Ecto neural progenitor cell (in vitro differentiated cells): ENCODE results near the gene RPTOR.
A peak's percentile ranks its signal among the peaks of the same experiment; 100 is the strongest.

ENCODE experiments used
- DNase-seq: peaks from one replicate; pipeline ENCODE4 v3.0.0-alpha.2; 2018; ENCODE audit warnings: low spot score

The RPTOR gene

DNA sequence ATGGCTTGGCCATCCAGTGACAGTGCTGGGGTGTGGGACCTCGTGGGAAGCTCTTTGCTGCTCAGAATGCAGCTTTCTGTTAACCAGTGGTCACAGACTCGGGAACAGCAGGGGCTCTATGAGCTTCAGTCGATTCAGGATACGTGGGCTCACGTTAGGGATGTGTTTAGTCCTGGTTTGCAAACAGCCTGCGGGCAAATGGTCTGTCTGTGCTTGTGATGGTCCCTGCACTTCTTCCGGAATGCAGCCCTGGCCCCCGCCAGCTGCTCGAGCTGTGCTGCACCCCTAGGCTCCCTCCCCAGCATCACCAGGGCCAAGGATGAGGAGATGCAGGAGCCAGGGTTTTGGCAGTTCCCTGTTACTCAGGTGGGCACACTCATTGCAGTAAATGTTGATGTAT, 274.2 kb downstream of the RPTOR start:
- no peak for DNase-seq

DNA sequence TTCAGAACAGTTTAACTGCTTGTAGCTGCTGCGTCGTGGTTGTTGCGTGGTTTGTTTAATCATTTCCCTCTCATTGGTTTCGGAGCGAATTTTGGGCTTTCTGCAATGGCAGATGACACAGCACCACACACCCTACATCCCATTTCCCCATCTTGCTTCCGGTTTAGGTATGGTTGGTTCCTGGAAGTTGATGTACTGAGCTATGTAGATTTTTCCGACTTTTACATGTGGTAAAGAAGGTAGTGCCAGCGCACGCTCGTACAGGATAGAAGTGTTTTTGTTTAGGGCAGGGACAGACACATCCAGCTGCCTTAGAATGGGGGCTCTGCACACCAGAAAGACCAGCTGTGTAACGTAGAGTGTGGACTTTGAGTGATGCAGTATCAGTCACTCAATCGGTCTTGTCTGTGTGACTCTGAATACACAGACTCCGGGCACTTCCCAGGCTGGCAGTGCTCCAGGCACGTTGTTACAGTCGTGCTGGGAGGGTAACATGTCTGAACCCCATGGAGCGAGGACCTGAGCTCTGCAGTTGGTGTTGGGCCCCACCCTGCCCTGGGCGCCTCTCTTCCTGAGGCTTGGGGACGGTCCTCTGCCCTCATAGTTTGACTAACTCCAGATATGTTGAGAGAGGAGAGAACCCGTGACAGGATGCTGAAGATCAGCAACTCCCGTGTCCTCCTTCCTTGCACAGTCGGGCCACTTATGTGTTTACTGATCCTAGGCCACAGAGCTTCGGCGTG, 275.0 kb downstream of the RPTOR start:
- DNase-seq: no peak

DNA sequence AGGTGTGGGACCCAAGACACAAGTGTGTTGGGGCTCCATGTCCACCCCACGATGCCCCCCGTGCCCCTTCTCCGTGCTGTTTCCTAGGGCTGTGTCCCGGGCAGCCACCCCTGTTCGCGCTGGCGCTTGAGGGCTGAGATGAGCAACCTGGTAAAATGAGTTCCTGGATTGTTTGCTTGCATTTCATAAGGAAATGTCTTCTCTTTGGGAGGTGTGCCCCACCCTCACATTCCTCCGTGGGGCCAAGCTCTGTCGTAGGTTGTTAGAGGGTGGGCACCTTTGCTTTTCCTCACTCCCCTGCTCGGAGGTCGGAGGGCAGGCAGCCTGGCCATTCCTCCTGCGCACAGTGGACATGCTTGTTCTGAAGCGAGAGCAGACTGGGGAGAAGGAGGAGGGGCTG, 275.7 kb downstream of the RPTOR start:
- no peak for DNase-seq

DNA sequence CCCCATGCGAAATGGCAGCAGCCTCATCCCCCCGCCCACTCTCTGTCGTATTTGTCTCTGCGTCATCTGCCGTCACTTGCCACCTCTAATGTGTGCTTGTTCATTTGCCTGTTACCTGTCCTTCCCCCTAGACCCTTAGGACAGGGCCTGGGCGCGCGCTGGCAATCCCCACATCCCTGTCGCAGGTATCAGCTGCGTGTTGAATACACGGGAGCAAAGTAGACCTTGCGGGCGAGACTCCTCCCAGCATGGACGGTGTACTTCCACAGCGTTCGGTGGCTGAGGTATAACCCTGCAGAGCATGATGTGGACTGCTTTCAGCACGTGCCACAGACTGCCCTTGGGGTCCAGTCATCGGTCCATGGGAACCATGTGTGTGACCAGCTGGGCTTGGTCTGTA, 276.9 kb downstream of the RPTOR start:
- no peak for DNase-seq

DNA sequence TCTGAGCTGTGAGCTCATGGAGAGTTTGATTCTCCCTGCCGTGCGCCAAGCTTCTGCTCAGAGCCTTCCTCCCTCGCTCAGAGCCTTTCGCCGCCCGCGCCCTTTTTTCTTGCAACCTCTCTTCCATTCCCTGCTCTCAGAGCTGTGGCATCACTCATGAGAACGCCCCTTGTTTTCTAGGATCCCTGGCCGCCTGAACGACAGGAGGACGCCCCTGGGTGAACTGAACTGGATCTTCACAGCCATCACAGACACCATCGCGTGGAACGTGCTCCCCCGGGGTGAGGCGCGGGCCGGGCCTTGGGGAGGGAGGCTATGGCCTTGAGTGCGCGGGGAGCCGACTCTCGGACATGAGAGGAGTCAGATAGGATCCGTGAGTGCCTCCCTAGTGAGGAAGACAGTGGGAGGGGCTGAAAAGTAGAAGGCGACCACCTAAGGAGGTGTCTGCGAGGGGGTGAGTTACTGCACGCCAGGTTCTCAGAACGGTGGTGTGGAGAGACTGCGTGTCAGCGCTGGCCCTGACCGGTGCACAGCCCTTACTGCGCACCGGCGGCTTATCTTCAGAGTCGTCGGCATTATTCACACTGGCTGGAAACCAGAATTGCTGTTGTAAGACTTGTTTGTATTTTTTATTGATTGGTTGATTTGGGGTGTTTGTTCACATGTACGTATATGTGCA, 277.5 kb downstream of the RPTOR start:
- DNase-seq: no peak

DNA sequence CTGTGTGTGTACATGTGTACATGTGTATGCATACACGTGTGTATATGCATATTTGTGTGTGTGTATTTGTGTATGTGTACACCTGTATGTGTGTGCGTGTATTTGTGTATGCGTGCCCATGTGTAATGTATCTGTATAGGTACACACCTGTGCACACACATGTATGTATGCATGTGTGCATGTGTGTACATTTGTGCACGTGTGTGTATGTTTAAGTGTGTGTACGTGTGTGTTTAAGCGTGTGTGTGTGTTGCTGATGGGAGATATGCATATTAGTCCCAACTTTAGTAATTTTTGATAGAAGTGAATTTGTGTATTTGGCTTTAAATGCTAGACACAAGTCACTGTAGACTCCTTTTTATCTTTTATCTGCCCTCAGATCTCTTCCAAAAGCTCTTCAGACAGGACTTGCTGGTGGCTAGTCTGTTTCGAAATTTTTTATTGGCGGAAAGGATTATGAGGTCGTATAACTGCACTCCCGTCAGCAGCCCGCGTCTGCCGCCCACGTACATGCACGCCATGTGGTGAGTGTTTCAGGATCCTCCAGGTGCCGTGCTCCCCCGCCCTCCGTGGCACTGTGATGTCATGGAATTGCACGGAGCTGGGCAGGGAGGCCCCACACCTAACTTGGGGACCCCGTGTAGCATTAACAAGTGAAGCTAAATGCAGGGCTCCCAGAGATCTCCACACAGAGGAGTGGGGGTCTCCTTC, 278.2 kb downstream of the RPTOR start:
- DNase-seq: no peak

DNA sequence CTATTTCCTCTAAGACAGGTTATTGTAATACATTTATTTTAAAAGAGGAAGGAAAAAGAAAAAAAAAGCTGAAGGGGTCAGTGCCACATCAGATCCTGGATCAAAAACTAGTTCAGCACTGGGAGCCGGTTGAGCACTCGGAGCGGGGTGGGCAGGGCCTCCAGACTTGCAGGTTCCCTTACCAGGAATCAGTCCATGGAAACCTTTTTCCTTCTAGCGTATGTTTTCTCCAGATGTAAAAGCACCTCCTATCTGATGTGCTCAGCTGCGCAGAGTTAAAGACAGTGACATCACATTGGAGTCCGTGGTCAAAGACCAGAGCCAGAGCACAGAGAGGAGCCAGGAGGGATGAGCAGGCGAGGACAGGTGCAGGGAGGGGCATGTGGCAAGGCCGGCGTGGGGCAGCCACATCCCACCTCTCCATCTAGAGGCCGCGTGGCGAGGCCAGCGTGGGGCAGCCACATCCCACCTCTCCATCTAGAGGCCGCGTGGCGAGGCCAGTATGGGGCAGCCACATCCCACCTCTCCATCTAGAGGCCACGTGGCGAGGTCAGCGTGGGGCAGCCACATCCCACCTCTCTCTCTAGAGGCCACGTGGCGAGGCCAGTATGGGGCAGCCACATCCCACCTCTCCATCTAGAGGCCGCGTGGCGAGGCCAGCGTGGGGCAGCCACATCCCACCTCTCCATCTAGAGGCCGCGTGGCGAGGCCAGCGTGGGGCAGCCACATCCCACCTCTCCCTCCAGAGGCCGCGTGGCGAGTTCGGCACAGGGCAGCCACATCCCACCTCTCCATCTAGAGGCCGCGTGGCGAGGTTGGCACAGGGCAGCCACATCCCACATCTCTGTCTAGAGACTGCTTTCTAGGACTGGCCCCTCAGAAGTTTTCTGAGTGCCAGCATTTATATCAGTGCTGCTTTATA, 280.2 kb downstream of the RPTOR start:
- DNase-seq: no peak

DNA sequence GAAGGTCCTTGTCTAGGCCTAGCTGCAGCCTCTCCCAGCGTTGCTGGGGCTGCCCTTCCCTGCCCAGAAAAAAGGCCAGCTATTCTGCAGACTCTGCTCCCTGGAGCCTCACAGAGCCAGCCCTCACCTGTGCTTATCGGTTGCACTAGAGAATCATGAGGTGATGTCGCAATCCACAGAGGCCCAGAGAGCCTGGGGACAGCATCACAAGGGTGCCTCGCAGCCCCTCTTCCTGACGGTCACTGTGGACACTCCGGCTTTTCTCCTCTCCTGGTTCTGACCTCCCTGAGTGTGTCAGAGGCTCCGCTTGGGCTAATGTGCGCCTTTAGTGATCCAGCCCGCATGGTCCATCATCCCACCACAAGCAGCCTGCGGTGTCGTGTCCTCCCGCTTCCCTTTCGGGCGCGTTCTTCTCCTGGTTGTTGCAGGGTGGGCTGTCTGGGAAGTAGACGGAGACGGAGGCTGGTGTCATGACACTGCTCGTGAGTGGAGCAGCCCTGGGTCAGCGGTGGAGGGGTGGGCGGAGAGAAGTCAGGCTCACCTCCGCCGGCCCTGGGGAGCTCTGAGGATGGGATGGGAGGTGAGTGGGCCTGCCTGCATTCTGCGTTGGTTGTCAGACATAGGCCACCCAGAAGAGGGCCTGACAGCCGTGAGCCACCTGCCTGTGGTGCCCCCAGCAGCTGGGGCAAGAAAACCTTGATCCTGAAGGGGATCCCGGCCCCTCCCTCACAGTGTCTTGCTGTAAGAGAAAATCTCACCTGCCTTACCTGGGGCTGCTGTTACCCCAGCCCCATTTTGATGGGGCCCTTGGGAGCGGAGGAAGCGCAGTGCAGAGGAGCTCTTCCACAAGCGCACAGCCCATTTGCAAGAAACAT, 281.1 kb downstream of the RPTOR start:
- DNase-seq: no peak

DNA sequence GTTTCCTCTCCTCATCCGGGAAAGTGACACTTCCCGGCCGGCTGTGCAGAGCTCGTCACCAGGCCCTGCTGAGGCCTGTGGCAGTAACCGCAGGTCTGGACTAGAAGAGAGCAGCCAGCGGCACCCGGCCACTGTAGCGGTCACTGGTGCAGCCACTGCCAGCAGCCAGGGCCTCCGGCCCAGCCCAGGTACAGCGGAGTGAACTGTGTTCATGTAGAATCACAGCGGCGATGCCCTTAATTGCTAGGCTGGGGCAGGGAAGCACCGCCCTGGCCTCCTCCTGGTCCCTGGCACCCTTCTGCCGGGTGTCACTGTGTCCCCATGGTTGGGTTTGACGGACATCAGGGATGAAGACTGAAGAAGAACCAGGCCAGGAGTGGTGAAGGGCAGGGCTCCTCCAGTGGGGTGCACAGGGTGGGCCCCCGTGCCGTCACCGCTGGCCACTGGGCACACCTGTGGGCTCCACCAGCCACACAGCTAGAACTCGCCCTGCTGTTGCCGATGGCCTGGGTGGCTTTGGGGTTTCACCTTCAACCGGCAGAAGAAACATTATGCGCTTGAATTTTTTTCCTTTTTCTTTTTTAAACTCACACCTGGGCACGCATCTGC, 281.8 kb downstream of the RPTOR start:
- no peak for DNase-seq

DNA sequence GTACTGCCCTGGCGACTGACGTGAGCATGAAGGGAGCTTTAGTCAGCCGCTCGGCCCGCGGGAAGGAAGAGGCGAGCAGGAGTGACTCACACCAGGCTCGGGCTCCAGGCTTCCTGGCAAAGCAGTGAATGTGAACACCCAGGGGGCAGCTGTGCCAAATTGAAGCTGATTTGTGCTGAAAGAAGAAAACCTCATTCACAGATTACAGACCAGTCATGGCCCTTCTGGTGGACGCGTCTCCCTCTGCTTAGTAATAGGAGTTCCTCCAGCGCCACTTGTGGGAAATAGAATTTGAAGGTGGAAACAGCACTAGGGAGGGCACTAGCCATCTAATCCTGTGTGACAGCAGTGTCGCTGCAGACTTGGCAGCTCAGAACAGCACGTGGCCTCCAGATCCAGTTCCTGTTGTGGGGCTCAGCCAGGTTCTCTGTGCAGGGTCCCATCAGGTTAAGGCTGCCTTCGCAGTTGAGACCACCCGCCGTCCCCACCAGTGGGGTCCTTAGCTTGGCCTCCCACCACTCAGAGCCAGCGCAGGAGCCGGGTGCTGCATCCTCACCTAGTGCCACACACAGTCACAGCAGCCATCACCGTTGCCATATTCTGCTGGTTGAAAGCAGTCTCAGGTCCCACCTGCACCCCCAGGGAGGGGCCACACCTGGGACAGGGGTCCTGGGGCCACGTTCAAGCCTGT, 282.5 kb downstream of the RPTOR start:
- no peak for DNase-seq

DNA sequence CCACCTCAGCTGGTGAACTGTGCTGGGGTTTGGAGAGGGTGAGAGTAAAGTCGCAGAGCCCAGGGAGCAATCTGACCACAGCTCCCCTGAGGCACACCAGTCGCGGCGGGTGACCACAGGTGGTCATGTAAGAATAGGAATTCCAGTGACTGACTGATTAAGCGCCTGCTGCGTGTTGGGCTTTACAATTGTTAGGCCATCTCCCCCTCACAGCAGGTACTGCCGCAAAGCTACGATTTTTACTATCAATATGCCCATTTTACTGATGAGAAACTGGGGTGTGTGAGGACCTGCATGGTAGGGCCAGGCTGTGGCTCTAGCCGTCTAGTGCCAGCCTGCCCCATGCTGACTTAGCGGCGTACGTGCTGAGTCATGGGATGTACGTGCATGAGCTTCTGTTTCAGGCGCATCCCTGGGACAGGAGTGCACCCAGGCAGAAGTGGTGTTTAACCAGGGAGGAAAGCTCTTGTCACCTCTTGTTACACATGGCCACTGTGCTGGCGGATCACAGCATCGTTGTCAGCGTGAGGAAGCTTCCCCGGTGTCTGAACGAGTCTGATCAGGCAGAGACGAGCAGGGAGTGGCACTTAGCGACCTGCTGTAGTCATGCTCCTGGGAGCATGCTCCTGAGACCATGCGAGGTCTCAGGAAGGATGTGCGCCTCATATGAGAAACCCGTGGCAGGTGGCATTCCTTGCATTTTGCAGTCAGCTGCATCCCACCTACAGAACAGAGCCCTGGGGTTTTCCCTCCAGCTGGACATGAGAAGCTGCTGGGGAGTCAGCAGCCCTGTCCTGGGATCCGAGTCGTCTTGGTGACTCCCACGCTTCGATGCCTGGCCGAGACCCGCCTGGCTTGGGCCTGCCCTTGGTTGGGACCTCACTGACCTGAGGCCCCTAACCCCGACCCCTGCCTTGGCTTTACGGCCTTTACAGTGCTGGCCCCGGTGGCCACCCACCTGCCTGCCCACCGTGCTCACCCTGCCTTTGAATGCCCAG, 283.3 kb downstream of the RPTOR start:
- no peak for DNase-seq

DNA sequence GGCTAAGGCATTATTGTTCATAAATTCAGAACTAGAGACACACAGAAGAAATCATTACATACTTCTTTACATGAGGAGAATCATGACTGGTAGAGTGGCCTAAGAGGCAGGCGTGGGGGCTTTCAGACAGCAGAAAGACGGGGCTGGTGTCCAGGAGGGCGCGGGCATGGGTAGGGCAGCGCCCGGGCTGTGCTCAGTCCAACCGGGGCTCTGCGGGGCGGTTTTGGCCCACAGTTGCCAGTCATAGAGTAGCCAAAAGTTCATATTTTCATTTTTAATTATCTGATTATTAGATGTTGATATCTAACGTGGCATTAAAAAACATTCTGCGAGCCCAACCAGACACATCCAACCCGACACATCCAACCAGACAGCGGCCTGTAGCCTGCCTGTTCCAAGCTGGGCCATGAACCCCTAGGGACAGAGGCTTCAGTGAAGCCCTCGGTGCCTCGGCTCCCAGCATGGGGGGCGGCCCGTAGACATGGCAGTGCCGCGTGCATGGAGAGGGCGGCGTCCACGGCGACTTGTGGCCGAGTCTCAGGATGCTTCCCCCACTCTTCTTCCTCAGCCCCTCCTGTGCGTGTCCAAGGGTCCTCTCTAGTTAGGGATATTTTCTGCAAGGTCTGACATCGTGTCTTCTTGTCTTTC, 284.7 kb downstream of the RPTOR start:
- no peak for DNase-seq

DNA sequence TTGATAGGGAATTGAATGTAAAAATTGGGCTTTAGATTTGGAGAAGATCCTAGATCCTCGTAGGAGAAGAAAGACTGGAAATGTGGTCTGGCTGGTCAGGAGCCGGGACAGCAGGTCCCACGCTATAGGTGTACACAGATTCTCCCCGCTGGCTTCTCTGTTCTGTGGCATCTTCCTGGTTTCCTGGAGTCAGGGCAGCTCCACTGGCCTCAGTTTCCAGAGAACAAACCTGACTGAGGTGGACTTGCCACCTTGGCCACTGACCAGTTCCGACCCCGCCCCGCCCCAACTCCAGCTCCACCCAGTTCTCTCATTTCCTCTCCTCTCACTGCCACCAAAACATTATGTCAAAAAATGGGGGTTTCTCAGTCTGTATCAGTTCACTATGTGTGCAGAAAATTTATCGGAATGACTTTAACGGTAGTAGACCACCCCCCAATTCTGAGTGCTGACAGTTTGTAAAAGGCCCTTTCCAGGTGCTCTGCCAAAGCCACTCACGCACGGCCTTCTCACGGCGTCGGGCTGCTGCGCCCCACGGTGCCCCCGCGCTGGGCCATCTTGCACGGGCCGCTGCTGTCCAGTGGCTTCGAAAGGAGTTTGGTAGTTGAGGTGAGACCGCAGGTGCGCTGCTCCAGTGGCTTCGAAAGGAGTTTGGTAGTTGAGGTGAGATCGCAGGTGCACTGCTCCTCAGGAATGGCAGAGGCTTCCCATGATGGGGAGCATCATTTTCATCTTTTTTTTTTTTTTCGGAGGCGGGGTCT, 285.6 kb downstream of the RPTOR start:
- no peak for DNase-seq

DNA sequence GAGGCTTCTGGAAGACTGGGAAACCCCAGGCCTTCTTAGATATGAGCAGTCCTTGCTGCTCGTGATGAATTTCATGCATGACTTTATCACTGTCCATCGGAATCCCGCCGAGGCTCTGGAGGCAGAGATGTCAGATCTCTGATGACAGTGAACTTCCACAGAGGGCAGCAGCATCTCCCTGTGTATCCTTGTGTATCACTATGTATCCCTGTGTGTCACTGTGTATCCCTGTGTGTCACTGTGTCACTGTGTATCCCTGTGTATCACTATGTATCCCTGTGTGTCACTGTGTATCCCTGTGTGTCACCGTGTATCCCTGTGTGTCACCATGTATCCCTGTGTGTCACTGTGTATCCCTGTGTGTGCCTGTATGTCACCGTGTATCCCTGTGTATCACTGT, 286.9 kb downstream of the RPTOR start:
- no peak for DNase-seq

DNA sequence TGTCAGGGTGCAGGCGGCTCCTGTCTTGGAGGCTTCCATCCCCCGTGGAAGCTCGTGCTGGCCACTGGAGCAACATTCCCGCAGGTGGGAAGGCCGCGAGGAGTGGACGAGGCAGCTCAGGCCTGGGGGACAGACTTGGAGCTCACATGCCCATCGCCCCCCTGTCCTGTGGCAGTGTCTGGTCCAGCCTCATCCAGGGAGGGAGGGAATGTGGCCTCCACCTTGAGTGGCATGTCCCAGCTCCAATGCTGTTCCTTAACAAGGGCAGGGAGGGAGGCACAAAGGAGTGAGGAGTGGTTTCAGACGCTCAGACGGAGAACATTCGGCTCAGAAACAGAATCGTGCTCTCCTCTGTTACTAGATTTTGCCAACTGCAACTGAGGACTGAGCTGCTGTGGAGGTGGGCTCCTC, 287.6 kb downstream of the RPTOR start:
- DNase-seq: no peak

DNA sequence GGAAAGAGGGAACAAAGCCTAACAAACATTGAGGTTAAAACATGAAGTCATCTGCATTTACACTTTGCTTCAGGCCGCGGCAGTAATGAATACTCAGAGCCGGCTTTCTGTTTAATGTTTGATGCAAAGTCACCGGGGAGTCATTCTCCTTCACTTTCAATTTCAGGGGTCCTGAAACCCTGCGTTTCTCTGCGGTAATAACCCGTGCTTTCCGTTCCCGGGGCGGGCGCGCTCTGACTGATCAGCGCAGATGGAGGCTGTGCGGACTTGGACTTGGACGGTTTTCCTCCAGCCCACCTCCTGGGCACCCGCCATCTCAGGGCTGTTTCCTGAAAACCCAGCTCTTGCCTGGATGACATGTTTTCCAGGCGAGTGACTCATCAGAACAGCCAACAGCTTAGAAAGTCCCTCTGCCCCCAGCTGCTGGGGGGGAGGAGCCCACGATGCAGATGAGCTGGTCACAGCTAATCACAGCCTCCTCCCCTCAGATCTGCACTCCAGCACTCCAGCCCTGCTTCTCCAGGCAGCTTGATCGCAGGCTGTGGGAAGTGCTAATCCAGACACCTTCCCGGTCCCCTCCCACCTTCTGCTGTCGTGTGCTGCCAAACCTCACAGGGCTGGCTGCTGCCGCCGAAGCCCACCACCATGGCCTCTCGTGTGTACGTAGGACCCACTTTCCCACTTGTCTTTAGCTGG, 288.4 kb downstream of the RPTOR start:
- DNase-seq: peak; percentile 92
